ENCODE results near the gene SCUBE1.

SCUBE1 gene

DNA sequence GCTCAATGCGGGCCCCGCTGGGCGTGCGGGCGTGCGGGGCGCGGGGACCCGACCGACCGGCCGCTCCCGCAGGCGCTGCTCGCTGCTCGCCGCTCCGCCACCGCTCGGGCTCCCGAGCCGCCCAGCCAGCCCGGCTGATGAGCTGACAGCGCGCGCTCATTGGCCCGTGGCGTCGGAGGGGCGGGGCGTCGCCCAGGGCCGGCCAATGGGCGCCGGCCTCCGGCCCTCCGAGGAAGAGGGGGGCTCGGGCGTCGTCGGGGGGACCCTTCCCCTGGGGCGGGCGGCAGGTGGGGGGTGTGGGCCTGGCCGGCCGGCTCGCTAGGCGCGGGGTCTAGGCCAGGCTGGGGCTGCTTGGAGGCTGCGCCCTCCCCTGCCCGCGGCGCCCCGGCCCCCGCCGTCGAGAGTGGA lies at the start of gene SCUBE1:
TSS of gene SCUBE1 (minus strand) at position 111 of the 408 bp plus-strand sequence. CDS start 111 bp downstream, outside the sequence.
- DNase-seq: peak; percentile 50 to 58

DNA sequence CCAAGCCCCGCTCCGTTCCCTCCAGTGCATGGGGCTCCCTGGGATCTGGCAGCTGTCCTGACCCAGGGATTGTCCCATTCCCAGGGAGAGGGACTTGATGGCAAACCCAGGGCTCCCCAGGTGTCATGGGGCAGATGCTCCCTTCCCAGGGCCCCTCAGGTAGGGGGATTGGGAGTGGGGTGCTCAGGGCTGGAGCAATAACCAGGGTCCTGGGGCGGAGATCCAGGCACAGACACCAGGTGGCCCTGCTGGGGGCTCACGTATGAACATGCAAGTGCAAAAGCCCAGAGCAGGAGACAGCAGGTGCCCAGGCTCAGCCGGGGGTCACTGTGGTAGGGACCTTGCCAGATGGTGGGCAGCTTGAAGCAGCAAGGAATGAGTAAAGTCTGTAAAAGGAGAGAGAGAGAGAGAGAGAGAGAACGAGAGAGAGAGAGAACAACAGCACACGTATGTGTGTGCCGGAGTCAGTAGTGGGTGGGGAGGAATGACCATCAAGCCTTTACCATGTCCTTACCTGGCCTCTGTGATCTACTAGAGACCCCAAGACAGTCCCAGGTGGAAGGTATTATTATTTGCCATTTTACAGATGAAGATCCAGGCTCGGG lies 49.3 kb upstream of the SCUBE1 start:
- no peak for DNase-seq

DNA sequence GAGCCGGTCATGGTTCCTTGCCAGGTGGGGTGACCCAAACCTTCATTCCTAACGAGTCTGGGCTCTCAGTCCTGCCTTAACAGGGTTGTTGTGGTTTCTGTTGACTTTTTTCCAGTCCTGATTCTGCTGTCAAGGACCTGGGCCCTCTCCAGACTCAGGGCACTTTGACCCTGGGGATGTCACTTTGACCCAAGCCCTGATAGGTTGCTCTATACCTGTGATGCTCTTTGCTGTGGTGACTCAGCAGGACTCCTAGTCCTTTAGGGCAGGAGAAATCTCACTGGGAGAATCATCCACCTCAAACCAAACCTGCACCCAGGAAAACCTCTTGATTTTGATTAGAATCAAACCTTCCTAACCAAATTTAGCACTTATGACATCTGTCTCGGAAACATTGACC lies 48.1 kb upstream of the SCUBE1 start:
- DNase-seq: no peak

DNA sequence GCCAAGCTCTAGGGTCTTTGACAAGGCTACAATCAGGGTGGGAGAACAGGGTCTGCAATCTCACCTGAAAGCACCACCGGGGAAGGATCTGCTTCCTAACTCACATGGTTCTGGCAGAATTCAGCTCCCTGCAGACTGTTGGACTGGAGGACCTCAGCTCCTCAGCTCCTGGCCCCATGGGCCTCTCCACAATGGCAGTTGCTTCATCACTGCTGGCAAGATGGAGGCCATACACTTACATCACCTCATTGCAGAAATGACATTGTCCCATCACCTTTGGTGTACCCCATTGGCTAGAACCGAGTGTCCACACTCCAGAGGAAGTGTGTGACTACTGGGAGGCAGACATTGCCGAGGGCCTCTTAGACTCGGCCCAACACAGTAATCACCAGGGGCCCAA lies 47.7 kb upstream of the SCUBE1 start:
- DNase-seq: no peak

DNA sequence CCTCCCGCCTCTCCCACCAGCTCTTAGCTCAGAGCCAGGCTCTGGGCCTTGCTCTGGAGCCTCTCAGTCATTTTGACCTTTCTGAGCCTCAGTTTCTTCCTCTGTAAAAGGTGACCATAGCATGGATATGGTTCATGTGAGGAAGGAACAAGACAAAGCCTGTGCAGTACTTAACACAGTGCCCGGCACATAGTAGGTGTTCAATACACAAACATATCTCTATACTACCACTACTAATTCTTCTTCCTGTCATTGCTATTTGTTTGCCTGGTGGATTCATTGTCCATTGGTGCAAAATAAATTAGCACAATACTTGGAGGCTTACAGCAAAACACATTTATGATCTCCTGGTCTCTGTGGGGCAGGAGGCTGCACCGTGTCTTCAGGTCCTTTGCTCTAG lies 47.0 kb upstream of the SCUBE1 start:
- no peak for DNase-seq

DNA sequence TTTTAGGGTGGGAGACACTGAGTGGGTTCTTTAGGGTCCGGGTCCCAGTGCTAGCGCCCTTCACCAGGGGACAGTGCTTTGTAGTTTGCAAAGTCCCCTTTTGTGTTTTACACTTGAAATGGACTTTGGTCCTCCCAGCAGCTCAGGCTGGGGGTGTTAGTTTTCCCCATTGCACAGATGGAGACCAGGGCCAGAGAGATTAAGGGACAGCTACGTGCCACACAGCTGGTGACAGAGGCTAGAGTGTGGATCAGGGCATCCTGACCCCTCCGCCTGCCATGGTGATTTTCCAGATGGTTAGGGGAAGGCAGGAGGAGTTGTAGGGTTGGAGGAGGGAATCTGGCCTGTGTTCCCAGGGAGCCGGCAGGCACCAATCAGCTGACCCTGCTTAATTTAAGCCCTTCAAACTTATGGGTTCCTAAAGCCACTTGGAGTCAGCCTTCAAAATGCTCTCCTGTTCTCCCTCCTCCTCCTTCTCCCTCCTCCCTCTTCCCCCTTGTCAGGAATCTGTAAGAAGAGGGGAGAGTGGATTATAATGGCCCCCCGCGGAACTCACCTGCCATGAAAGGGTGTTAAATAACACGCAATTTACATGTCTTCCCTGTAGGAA lies 46.2 kb upstream of the SCUBE1 start:
- no peak for DNase-seq

DNA sequence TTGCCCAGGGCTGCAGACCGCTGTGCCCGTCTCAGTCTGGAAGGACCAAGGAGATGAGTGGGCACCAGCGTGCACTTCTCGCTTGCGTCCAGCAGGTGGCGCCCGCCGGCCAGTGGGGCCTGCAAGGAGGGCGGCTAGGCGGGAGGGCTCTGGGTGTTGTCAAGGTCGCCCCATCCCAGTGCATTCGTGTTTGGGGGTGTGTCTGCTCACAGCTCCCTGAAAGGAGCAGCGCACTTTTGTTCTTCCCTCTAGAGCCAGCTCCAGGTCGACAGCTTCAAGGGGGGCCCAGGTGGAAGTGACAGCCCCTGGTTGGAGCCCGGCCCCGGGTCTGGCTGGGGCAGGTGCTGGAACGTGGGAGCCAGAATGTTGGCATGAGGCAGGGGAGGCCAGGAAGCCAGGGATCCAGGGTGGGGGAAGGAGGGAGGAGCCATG lies 45.3 kb upstream of the SCUBE1 start:
- peak; percentile 66 to 71 for DNase-seq

DNA sequence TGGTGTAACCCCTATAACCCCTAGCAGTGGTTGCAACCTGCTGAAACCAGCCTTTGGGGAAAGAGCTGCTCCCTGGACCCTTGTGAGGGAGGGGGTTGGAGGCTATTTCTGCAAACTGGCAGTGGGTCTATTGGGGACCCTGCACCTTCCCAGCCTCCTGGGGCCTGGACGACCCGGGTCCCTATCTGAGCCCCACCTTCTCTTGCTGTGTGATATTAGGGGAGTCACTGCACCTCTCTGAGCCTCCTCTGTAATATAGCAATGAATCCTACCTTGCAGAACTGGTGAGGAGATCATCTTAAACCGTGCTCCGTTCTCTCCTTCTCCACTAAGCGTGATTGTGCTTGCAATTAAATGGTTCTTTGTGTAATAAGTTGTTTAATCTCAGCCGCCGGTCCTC lies 44.6 kb upstream of the SCUBE1 start:
- DNase-seq: no peak

DNA sequence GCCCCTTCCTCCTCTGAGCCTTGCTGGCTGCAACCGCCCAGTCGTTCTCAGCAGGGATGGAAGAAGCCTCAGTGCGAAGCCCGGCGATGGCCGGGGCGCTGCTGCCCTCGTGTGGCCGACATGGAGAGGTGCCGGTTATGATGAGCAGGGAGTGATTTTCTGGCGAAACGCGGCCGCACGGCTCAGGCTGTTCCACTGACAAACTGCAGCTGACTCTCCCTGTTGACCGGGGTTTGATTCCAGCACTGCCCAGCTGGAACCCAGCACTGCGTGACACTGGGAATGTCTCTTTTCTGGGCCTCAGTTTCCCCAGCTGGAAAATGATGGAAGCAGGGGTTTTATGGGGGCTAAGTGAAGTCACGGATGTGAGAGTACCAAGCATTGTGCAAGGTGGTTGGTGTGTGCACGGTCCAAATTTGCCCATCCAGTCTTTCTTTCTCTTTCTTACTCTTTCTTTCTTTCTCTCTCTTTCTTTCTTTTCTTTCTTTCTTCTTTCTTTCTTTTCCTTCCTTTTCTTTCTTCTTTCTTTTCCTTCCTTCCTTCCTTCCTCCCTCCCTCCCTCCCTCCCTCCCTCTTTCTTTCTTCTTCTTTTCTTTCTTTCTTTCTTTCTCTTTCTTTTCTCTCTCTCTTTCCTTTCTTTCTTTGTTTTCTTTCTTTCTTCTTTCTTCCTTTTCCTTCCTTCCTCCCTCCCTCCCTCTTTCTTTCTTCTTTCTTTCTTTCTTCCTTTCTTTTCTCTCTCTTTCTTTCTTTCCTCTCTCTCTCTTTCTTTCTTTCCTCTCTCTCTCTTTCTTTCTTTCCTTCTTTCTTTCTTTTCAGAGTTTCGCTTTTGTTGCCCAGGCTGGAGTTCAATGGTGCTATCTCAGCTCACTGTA lies 42.8 kb upstream of the SCUBE1 start:
- peak; percentile 74 to 75 for DNase-seq

DNA sequence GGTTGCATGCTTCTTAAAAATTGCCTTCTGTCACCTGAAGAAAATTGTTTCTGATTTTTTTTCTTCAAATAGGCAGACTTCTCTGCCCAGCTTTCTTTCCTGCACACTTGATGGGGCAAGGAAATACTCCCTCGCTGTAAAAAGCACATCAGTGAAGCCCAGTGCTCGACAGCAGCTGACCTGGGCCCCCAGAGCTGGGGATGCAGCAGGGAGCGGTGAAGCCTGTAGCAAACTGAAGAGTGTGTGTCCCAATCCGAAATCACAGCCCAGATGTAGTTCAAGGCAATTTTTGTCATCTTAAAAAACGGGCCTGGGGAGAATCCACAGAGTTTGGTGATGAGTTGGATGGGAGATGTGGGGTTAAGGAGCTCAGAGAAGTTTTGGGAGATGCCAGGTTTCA lies 41.7 kb upstream of the SCUBE1 start:
- no peak for DNase-seq

DNA sequence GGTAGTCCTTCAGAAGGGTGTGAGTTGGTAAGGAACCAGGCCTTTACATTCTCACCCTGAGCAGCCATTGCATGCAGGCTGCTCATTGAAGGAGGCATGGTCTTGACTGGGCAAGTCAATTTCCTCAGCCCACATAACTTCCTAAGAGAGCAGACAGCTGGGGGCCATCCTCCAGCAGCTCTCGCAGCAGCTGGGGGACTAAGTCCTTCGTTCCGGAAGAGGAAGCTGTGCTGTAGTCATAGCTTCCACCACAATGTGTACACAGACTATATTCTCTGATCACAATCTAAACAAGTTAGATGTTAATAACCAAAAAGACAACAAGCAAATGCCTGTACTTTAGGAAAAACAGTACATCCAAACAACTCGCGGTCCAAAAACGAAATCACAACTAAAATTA lies 38.5 kb upstream of the SCUBE1 start:
- no peak for DNase-seq

DNA sequence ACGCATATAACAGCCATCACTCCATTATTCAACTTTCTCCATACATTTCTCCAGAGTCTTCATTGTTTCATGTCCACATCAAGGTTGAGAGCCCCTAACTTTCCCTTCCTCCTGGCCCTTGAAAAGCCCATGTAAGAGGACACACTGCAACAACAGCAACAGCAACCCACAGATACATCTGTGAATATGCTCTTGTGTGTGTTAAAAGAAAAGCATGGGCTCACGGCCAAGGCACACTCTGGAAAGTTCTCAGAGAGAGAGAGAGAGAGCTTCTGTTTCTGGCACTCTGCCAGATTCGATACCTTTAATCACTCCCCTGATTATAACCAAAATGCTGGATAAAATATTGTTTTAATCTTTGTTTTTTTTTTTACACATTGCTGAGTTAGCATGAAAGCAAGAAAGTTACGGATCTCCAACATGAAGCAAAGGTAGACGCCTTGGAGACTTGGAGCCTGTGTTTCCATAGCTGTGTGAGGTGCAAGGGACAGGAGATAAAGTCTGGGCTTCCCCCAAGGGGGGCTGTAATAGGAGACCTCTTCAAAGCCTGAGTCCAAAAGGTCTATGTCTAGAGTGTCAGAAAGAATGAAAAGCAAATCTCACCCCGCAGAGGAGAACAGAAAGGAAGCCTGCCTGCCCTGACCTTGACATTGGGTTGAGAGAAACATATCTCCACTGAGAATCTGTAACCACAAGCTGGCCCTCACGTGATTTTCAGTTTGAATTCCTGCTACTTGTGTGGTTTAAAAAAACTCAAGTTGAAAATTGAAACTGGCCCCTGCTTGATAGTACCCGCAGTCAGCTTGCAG lies 34.9 kb upstream of the SCUBE1 start:
- DNase-seq: no peak

DNA sequence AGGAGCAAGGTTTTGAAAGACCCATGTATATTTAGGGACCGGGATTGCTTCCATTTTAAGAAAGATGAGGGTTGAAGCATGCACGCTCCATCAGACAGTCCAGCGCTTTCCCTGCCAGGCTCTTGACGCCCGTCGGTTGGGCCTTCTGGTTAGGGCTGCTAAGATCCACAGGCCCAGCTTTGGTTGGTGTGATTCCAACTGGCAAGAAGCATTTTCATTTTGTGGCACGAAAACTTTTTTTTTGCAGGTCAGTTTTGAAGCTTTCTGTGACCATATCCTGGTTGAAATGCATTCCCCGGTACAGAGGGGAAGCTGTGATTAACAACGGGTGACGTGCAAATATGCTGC lies 34.4 kb upstream of the SCUBE1 start:
- no peak for DNase-seq

DNA sequence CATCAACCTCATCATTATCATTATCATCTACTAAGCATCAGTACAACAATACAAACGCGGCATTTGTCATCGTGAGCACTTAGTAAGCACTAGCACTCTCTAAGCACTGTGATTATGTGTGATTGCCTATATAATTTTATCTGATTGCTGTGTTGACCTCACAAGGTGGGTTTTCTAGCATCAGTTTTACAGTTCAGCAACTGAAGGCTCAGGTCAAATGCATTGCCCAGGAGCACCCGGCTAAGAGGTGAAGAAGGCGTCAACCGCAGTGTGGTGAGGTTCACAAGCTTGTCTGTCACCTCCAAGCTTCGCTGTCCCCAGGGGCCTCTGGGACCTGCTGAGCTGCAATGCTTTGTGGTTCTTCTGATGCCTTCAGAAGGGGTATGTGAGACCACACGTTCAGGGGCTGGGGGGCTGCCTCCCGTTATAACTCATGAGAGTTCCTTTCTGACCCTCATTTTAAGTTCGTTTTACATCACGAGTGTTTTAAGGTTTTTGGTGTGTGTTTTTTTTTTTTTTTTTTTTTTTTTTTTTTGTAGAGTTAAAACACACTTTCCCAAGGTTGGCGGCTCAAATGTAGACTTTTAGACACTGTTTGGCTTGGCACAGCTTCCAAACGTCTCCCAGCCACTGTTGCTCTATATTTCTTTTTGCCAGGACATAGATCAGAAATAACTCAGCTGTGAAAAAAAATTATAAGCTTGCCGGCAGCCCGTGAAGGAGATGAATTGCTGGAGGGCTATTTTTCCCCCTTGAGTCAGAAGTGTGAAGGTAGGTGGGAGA lies 33.8 kb upstream of the SCUBE1 start:
- DNase-seq: peak; percentile 46 to 55

DNA sequence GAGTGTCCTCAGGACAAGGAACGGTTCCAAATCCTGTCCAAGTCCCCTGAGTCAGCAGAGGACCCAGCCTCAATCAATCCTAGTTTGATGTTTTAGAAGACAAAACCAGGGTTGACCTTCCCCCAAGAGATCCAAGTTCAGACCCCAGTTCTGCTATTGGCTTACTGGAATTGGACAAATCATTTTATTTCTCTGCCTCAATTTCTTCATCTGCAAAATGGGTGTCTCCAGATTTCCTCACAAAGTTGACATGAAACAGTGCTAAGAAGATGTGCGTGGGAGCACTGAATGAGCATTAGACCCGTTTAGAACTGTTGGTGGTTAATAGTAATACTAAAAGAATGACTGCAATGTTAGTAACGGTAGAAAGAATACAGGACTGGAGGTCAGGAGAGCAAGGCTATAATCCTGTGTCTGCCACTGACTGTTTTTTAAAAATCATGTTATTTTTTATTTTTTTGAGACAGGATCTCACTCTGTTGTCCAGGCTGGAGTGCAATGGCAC lies 32.8 kb upstream of the SCUBE1 start:
- no peak for DNase-seq

DNA sequence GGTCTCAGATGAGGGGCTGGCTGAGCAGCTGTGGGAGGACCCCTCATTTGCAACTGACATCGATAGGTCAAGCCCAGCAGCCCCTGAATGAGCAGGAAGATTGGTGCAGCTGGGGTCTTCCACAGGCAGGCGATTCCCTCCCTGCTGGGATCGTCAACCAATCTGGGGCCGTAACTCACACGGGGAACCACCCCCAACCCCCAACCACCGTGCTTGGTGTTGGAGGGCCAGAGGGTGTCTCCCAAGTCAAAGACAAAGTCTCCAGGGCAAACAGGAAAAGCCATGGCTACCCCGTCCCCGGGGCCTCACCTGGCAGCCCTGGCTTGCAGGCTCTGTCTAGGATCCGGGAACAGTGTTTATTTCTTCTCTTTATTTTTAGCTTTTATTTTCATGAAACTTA lies 26.9 kb upstream of the SCUBE1 start:
- no peak for DNase-seq

DNA sequence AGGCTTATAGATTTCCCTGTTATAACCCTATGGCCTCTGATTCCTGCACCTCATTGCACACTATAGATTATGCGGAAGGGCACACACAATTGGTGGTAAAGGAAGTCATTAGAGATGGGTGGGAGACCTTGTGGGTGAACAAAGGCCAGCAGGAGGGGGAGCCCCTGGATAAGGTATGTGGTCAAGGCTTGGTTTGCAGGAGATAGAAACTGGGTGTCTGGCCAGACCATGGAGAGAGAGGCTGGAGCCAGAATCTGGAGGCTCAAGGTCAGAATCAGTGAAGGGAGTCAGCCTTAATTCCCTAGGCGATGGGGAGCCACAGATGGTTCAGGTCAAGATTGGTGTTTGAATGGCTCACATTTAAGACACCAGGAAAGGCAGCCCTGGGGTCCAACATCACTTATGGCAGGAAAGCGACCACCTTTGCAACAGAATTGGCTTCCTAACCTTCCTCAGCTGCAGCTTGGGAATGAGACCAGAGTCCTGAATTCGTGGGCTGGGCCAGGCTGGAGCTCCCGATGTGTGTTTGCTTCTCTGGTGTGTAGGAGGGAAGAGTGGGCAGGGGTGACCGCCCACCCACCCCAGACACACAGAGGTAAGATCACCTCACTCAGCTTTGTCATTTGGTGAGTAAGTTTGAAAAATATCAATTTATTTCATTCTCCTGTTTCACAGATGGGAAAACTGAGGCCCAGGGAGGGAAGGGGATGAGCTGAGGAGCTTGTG lies 22.7 kb upstream of the SCUBE1 start:
- no peak for DNase-seq

DNA sequence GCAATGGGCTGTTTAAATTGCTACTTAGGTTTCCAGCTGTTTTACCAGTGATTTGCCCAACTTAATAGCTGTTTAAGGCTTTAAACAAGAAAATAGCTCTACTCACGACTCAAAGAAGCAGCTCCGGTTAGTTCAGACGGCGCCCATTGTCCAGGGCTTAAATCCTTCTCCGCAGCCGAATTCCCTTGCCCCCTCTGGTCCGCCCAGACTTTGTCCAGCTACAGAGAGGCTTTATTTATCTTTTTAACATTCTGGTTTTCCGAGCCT lies 20.9 kb upstream of the SCUBE1 start:
- no peak for DNase-seq

DNA sequence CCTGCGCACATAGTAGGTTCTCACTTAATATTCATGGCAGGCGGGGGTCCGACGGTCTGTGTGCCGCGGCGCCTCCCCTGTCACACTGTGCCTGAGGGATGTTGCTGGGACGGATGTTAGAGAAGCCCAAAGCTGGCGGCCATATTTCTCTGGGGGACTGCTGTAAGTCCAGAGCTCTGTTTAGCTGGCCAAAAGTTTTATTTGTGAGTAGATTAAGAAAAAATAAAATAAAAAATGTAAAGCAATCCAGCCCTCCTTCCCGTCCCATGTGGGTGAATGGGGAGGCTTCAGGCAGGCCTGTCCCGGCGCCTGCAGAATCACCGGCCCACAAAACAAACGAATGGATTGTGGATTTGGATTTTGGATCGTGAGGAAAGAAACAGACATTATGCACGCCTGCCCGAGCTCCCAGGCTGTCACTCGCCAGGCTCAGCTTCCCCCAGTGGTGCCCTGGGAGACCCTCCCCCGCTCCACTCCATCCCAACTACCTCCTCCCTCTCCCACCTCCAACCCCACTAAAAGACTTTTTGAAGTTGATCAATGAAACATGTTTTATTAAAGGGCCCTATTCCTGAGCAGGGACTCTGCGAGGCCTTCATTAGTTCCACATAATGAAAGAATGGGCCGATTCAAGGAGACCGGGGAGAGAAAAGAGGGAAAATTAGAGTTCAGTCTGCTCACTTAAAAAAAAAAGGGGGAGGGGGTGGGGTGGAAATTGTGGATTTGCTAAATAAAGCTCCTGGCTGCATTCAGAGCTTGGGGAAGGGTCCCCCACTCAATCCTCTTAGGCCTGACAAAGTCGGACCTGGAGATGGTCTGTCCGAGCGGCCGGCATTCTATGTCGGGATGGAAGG lies 20.4 kb upstream of the SCUBE1 start:
- DNase-seq: no peak

DNA sequence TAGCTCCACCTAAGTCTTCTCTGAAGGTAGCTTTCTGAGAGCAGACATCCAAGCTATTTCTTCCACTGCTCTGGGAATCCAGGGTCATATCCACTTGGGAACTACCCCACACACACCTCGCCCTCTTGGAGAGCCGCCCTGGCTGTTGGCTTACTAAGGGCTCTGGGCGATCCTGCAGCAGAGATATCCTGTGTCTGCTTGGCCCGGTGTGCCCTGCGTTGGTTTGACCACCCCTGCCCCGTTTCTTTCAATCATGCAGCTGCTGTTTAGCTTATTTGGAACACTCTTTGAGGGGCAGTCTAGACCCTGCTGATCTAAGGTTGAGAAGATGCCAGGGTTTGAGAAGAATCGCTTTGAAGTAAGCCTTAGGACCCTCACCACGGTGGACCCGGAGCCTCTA lies 17.4 kb upstream of the SCUBE1 start:
- no peak for DNase-seq

DNA sequence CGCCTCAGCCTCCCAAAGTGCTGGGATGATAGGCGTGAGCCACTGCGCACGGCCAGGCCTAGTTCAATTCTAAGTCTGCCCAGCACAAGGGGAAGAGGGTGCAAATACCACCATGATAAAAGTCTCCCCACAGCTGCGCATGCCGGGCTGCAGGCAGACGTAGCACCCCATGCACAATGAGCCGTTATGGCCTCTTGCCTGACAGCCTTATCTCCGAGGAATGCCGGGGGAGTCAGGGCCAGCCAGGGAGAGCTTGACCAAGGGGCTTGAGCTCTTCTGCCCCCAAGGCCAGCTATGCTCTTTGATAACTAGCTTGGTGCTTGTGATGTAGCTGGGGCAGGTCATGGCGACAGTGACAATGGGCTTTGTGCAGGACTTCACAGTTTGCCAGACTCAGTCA lies 13.7 kb upstream of the SCUBE1 start:
- no peak for DNase-seq
